ENCODE data around the gene TMEM219.

GRCh38 chr16:30006095-30006473, 44.2 kb downstream of the TMEM219 start:
- TF ChIP-seq MAX (IDR thresholded peaks at IDR 0.05; ENCODE audit: insufficient read depth, insufficient read length) (no peak), CTCF (IDR thresholded peaks at IDR 0.05; ENCODE audit: extremely low read depth in 1 of 2, insufficient read depth in 1 of 2, low read depth in 1 of 2, low read length in 2 of 2) (no peak), POLR2AphosphoS5 (IDR thresholded peaks at IDR 0.05; ENCODE audit: insufficient read depth, low read depth, low read length) (no peak), EZH2 (IDR thresholded peaks at IDR 0.05; ENCODE audit: borderline replicate concordance, low read depth, low read length, severe bottlenecking) (no peak), MYC (IDR thresholded peaks at IDR 0.05; ENCODE audit: low read depth, low read length) (no peak), POLR2A (IDR thresholded peaks at IDR 0.05; ENCODE audit: low read depth, low read length) (no peak), FOS (IDR thresholded peaks at IDR 0.05; ENCODE audit: borderline replicate concordance, insufficient read depth, low read length) (no peak), JUN (IDR thresholded peaks at IDR 0.05; ENCODE audit: borderline replicate concordance, insufficient read depth, insufficient read length, low read depth) (no peak), GATA2 (IDR thresholded peaks at IDR 0.05; ENCODE audit: insufficient read depth, insufficient read length, low read depth, low read length) (no peak)
